CD4-positive, alpha-beta T cell treated with Interleukin-17A for 4 hours (primary cell): ENCODE results near the gene PAM16.

Experiments
- DNase-seq: peaks from one replicate; pipeline ENCODE4 v3.0.0-alpha.2; 2020; ENCODE audit warnings: mixed read lengths

PAM16 gene

DNA sequence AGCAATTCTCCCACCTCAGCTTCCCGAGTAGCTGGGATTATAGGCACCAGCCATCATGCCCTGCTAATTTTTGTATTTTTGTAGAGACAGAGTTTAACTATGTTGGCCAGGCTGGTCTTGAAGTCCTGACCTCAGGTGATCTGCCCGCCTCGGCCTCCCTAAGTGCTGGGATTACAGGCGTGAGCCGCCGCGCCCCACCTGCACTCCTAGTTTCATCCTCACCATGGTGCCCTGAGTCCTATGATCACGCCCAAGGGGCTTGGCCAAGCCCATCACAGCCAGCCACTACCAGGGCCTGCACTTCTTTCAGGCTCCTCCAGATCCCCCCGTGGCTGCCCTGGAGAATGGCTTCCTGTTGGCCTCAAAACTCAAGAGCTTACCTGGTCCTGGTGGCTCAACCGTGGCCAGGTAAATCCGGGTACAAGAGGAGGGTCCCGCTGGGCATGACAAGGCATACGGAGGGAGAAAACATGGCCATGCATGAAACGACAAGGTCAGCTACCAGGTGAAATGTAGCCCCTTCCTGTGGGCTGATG lies 57.9 kb downstream of the PAM16 start:
- no peak for DNase-seq

DNA sequence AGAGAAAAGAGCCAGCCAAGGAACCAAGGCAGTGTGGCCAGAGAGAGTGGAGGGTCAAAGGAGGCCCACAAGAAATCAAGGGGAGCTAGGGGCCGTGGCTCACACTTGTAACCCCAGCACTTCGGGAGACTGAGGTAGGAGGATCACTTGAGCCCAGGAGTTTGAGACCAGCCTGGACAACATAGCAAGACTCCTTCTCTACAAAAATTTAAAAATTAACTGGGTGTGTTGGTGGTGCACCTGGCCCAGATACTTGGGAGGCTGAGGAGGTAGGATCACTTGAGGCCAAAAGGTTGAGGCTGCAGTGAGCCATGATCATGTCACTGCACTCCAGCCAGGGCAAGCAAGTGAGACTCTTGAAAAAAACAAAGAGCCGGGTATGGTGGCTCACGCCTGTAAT lies 59.4 kb downstream of the PAM16 start:
- no peak for DNase-seq
